ENCODE measurements around the gene MYH10. TPM values are rescaled to one million over a fixed set of nuclear protein-coding genes. Genes with fewer than 3 reads are reported as not detected.

The MYH10 gene
- total RNA-seq, 2 donors from 2014 or later: 23.3 to 30.3 TPM

DNA sequence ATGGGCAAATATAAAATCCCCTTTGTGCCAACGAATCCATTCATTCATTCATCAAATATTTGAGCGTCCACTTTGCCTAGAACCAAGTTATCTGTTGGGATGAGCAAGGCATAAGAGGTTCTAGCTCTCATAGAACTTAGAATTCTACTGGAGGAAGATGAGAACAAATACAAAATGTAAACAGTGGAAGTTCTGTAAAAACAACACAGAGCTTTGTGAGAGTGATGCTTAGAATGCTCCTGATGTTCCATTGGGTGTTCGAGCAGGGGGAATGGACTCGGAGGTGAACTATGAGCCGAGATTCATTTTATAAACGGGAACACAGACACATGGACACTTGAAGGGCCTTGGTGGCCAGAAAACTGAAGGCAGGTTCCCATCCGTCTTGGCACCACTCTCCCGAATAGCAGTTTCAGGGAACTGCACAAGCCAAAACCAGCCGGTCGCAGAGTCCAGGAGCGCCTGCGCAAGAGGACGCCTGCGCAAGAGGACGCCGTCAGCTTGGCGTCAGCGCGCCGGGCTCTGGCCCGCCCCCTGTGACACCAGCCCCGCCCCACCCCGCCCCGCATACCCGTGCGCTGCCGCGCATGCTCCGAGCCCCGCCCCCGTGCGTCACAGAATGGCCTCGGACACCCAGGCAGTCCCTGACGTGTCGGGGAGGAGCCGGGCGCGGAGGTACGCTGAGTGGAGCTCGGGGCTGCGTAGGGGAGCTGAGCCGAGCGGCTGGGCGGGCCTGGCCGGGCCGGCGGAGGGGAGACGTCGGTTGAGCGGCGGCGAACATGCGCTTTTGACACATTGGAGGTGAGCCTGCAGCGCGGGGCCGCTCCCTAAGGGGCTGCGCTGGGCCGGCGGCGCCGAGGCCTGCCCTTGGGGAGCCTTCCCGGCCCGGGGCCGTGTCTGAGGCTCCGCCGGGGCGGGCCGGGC is 195.0 kb downstream of the MYH10 start, which contains the start of gene NDEL1:
Gene NDEL1 (plus strand): TSS at position 640 of the 924 bp plus-strand sequence. CDS start 8,388 bp downstream, outside the sequence.
- intact Hi-C loops (cut with DNase I): no loop called here
- Histone ChIP-seq H3K27me3 (no peaks in the 10 kb centered on the region), H3K9me3 (no peaks in the 10 kb centered on the region), H3K36me3 (replicated peaks in 1 of 2; ENCODE audit: insufficient read depth in 1 of 2, low read depth in 2 of 2) (peaks cover 0 to 1% of the 10 kb centered on the region in 2 donors), H3K27ac (peak within 1 kb of the TSS; percentile 99 to 100 (median 100)), H3K4me1 (peaks cover 4% of the 10 kb centered on the region), H3K4me3 (peak within 1 kb of the TSS; percentile 55 to 81)
- WGBS, 2 donors: 5 to 16% methylated on average over 8 to 27 of the region's 68 CpGs
- peak; percentile 99 for TF ChIP-seq POLR2A (IDR thresholded peaks at IDR 0.05)
- TF ChIP-seq, protein P1, sequence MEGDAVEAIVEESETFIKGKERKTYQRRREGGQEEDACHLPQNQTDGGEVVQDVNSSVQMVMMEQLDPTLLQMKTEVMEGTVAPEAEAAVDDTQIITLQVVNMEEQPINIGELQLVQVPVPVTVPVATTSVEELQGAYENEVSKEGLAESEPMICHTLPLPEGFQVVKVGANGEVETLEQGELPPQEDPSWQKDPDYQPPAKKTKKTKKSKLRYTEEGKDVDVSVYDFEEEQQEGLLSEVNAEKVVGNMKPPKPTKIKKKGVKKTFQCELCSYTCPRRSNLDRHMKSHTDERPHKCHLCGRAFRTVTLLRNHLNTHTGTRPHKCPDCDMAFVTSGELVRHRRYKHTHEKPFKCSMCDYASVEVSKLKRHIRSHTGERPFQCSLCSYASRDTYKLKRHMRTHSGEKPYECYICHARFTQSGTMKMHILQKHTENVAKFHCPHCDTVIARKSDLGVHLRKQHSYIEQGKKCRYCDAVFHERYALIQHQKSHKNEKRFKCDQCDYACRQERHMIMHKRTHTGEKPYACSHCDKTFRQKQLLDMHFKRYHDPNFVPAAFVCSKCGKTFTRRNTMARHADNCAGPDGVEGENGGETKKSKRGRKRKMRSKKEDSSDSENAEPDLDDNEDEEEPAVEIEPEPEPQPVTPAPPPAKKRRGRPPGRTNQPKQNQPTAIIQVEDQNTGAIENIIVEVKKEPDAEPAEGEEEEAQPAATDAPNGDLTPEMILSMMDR (IDR thresholded peaks at IDR 0.05): no peak
- DNase-seq (peak; percentile 99 to 100 (median 99)), ATAC-seq (peak; percentile 97)

DNA sequence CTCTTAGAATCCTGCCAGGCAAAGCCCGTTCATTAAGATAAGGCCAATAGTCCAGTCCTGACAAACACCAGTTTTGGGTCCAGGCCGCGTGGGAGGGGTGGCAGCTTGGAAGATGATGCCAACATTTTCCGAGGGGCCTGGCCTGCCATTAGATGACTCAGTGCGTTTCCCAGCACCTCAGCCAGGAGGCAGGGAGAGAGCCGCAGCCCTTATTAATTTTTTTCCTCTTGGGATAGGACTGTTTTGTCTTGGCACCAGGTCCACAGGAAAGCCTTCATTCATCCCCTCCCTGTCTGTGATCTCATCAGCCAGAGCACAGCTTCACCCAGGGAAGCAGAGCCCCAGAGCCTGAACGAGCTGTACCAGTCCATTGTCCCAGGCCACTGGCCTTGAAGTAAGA is 199.6 kb downstream of the MYH10 start:
- WGBS, 2 donors: 72 to 73% methylated on average over 3 to 7 of the region's 7 CpGs
- ATAC-seq: no peak
- peak in 3 of 4 donors; percentile 10 to 34 (median 17) for DNase-seq
- Histone ChIP-seq H3K27ac (no peak overlapping the region), H3K4me3 (no peak overlapping the region), H3K9me3 (no peaks in the 10 kb centered on the region), H3K27me3 (no peaks in the 10 kb centered on the region), H3K36me3 (replicated peaks in 1 of 2; ENCODE audit: insufficient read depth in 1 of 2, low read depth in 2 of 2) (no peaks in the 10 kb centered on the region), H3K4me1 (no peaks in the 10 kb centered on the region)
- no peak for TF ChIP-seq POLR2A (IDR thresholded peaks at IDR 0.05)
- TF ChIP-seq, protein P1 (IDR thresholded peaks at IDR 0.05): no peak
- intact Hi-C loops (cut with DNase I): no loop called here

DNA sequence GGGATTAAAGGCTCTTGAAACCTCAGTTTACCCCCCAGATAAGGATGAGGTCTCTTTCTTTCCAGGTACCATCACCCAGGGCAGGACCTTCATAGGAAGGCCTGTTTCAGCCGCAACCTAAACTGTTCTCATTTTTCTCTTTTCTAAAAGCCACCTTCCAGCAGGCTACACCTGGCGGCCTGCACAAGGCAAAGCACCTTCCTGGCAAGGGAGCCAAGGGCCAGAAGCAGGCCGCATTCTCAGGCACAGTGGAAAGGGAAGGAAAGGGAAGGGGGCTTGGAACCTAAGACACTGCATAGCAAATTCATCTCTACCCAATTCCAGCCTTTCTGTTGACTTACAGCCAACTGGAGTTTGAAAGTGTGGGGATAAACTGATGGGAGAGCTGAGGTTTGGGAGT is 203.7 kb downstream of the MYH10 start:
- DNase-seq: no peak
- H3K4me3 ChIP-seq: no peak overlapping the region
- no peaks in the 10 kb centered on the region for H3K9me3 ChIP-seq
- no peak overlapping the region for H3K27ac ChIP-seq
- intact Hi-C loops (cut with DNase I): no loop called here
- H3K36me3 ChIP-seq (replicated peaks in 1 of 2; ENCODE audit: insufficient read depth in 1 of 2, low read depth in 2 of 2): no peaks in the 10 kb centered on the region
- no peak for TF ChIP-seq POLR2A (IDR thresholded peaks at IDR 0.05)
- TF ChIP-seq, protein P1 (IDR thresholded peaks at IDR 0.05): no peak
- 88 to 90% methylated on average over 3 of the region's 3 CpGs for WGBS, 2 donors
- no peak for ATAC-seq
- no peaks in the 10 kb centered on the region for H3K4me1 ChIP-seq
- no peaks in the 10 kb centered on the region for H3K27me3 ChIP-seq

DNA sequence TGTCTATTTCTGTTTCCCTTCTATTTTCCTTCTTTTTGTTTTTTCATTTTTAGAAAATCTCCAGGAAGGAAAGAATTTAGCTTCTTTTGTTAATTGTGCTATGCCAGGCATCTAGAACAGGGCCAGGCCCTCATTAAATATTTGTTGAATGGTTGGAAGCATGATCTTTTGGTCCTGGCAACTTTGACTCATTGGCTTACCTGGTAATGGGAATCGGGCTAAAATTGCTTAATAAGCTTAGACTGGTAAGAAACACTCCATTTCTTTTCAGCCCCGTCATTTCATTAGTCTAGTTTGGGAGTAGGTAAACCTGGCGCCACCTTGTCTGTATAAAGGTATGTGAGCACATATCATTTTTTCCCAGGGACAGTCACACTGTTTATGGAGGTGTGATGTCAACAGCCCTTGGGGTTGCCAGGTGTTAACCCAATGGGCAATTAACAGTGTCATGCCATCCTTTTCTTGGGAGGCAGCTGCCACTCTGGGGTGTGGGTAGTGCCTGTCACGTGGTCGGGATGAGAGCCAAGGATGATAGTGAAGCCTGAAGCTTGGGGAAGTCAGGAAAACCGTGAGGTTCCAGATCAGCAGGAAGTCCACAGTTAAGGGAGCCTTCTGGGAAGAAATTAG is 204.3 kb downstream of the MYH10 start:
- H3K9me3 ChIP-seq: no peaks in the 10 kb centered on the region
- intact Hi-C loops (cut with DNase I): no loop called here
- no peaks in the 10 kb centered on the region for H3K36me3 ChIP-seq (replicated peaks in 1 of 2; ENCODE audit: insufficient read depth in 1 of 2, low read depth in 2 of 2)
- no peak overlapping the region for H3K4me3 ChIP-seq
- TF ChIP-seq, protein P1 (IDR thresholded peaks at IDR 0.05): no peak
- no peak for TF ChIP-seq POLR2A (IDR thresholded peaks at IDR 0.05)
- WGBS, 2 donors: 64 to 69% methylated on average over 4 to 6 of the region's 6 CpGs
- DNase-seq: no peak
- no peaks in the 10 kb centered on the region for H3K4me1 ChIP-seq
- H3K27ac ChIP-seq: no peak overlapping the region
- no peak for ATAC-seq
- H3K27me3 ChIP-seq: no peaks in the 10 kb centered on the region

Small RNAs within 50 kb of the gene (small RNA-seq; reads per million reads assigned to genes)
- gene RNU7-43P: not detected

Other genes with a start within 250 kb of the MYH10 start
- gene RPL26, start 247.5 kb downstream of the MYH10 start, total RNA-seq: 1,000 to 10,000 TPM; 1,496 to 1,646 TPM
- gene RNF222, start 232.9 kb downstream of the MYH10 start, total RNA-seq: not detected
- gene NDEL1, start 194.8 kb downstream of the MYH10 start, total RNA-seq: 10 to 100 TPM; 26.2 to 39.6 TPM
- not detected for gene CCDC42, start 114.1 kb upstream of the MYH10 start, total RNA-seq
- gene SPDYE4, start 127.8 kb upstream of the MYH10 start, total RNA-seq: not detected
- gene MFSD6L, start 168.6 kb upstream of the MYH10 start, total RNA-seq: 1 to 10 TPM; 3.9 to 8.6 TPM
- gene PIK3R6, start 236.9 kb upstream of the MYH10 start, total RNA-seq: under 1 TPM in 1 of 2 donors, not detected in 1; 0.66 TPM

Measured in body of pancreas (tissue), 4 donors.